Mesothelial cell of epicardium (in vitro differentiated cells): ENCODE data around the gene RALGPS1. TPM values are rescaled to one million over a fixed set of nuclear protein-coding genes. Genes with fewer than 3 reads are reported as not detected.

Experiments used
- DNase-seq, 2 experiments: peaks; one replicate each; pipeline ENCODE4 v3.0.0; 2021; ENCODE audit warnings: low spot score in 2 of 2; ENCODE audit not compliant: unreplicated experiment in 2 of 2
- H3K27ac Mint-ChIP-seq: 2 replicates; pipeline ENCODE4 v1.8.0; 2021; ENCODE audit warnings: mixed read lengths
- H3K27me3 Mint-ChIP-seq: 2 replicates; pipeline ENCODE4 v1.8.0; 2021; ENCODE audit warnings: low read depth, mixed read lengths
- H3K36me3 Mint-ChIP-seq: 2 replicates; pipeline ENCODE4 v1.8.0; 2021; ENCODE audit warnings: mixed read lengths
- H3K4me1 Mint-ChIP-seq: 2 replicates; pipeline ENCODE4 v1.8.0; 2021; ENCODE audit warnings: mixed read lengths
- H3K4me3 Mint-ChIP-seq: 2 replicates; pipeline ENCODE4 v1.8.0; 2021; ENCODE audit warnings: mild to moderate bottlenecking, moderate library complexity, mixed read lengths
- H3K9me3 Mint-ChIP-seq: 2 replicates; pipeline ENCODE4 v1.8.0; 2021; ENCODE audit warnings: mixed read lengths
- CTCF ChIP-seq: fragments of 200-600 bp; sonication (generic); IDR thresholded peaks from one replicate; pipeline ENCODE4 v1.5.0; 2021; ENCODE audit warnings: antibody characterized with exemption; ENCODE audit not compliant: unreplicated experiment
- total RNA-seq: library from RNA; stranded (reverse); gene quantifications from 3 replicates; pipeline ENCODE4 v1.2.1, GENCODE V29; 2021

Gene RALGPS1
- total RNA-seq, 1 donor from 2014 or later, result 25.6 TPM

- H3K27ac Mint-ChIP-seq, result no peak overlapping the region
- no peak for DNase-seq
- no peaks in the 10 kb centered on the region for H3K27me3 Mint-ChIP-seq
- no peak overlapping the region for H3K4me3 Mint-ChIP-seq
- no peak for TF ChIP-seq CTCF
- H3K9me3 Mint-ChIP-seq, result no peaks in the 10 kb centered on the region
- H3K4me1 Mint-ChIP-seq, result no peaks in the 10 kb centered on the region
- peaks cover 2% of the 10 kb centered on the region for H3K36me3 Mint-ChIP-seq
Measured at GRCh38 chr9:126933334-126933980, 18.9 kb downstream of the RALGPS1 start.

- TF ChIP-seq CTCF, result no peak
- Mint-ChIP-seq H3K4me1 (no peaks in the 10 kb centered on the region), H3K36me3 (no peaks in the 10 kb centered on the region), H3K27me3 (no peaks in the 10 kb centered on the region), H3K9me3 (no peaks in the 10 kb centered on the region), H3K27ac (no peak overlapping the region), H3K4me3 (no peak overlapping the region)
- DNase-seq, result no peak
Measured at GRCh38 chr9:126934441-126934840, 19.9 kb downstream of the RALGPS1 start.

GRCh38 chr9:126935630-126936029 is 21.0 kb downstream of the RALGPS1 start:
- DNase-seq, result no peak
- Mint-ChIP-seq H3K9me3 (no peaks in the 10 kb centered on the region), H3K4me1 (no peaks in the 10 kb centered on the region), H3K36me3 (no peaks in the 10 kb centered on the region), H3K4me3 (no peak overlapping the region), H3K27ac (no peak overlapping the region), H3K27me3 (no peaks in the 10 kb centered on the region)
- no peak for TF ChIP-seq CTCF

GRCh38 chr9:126937444-126937843 is 22.9 kb downstream of the RALGPS1 start:
- H3K4me3 Mint-ChIP-seq, result no peak overlapping the region
- no peaks in the 10 kb centered on the region for H3K9me3 Mint-ChIP-seq
- H3K27ac Mint-ChIP-seq, result no peak overlapping the region
- no peak for DNase-seq
- no peaks in the 10 kb centered on the region for H3K36me3 Mint-ChIP-seq
- TF ChIP-seq CTCF, result no peak
- peaks cover 4% of the 10 kb centered on the region for H3K4me1 Mint-ChIP-seq
- H3K27me3 Mint-ChIP-seq, result no peaks in the 10 kb centered on the region

GRCh38 chr9:126938327-126938726 is 23.7 kb downstream of the RALGPS1 start:
- DNase-seq, result no peak
- Mint-ChIP-seq H3K4me3 (no peak overlapping the region), H3K36me3 (no peaks in the 10 kb centered on the region), H3K27me3 (no peaks in the 10 kb centered on the region), H3K4me1 (peaks cover 6% of the 10 kb centered on the region), H3K9me3 (no peaks in the 10 kb centered on the region), H3K27ac (no peak overlapping the region)
- no peak for TF ChIP-seq CTCF

GRCh38 chr9:126939821-126940221 is 25.2 kb downstream of the RALGPS1 start:
- Mint-ChIP-seq H3K36me3 (no peaks in the 10 kb centered on the region), H3K4me1 (peaks cover 6% of the 10 kb centered on the region), H3K4me3 (no peak overlapping the region), H3K27ac (no peak overlapping the region), H3K27me3 (no peaks in the 10 kb centered on the region), H3K9me3 (no peaks in the 10 kb centered on the region)
- no peak for DNase-seq
- TF ChIP-seq CTCF, result no peak
